IPS-NIHi7 (cell line): Measurements from ENCODE around the gene PIAS4.
"Not testable (repeated sequence)": the region's sequence is repeated elsewhere in the genome, so short reads cannot be mapped to it uniquely, and the experiment has no call there.

ENCODE experiments used
- DNase-seq: peaks from one replicate; pipeline ENCODE4 v3.0.0; 2012; ENCODE audit warnings: mixed read lengths; ENCODE audit errors: extremely low spot score

PIAS4 gene

GRCh38 chr19:3998667-3999412 is 8.7 kb upstream of the PIAS4 start:
- DNase-seq: not testable (repeated sequence)

GRCh38 chr19:4000798-4001197 is 6.7 kb upstream of the PIAS4 start:
- DNase-seq: not testable (repeated sequence)

GRCh38 chr19:4005436-4005835 is 2.1 kb upstream of the PIAS4 start:
- DNase-seq: not testable (repeated sequence)

- DNase-seq: no peak
Measured at GRCh38 chr19:4007836-4008539, 452 bp downstream of the PIAS4 start.

- no peak for DNase-seq
Measured at GRCh38 chr19:4009990-4010807, 2.7 kb downstream of the PIAS4 start.

GRCh38 chr19:4010808-4011110 is 3.2 kb downstream of the PIAS4 start:
- no peak for DNase-seq

- DNase-seq: not testable (repeated sequence)
Measured at GRCh38 chr19:4011430-4011829, 3.9 kb downstream of the PIAS4 start.

GRCh38 chr19:4012092-4012974 is 4.8 kb downstream of the PIAS4 start:
- DNase-seq: no peak

GRCh38 chr19:4012975-4013634 is 5.6 kb downstream of the PIAS4 start:
- DNase-seq: no peak

- DNase-seq: no peak
Measured at GRCh38 chr19:4013886-4014540, 6.5 kb downstream of the PIAS4 start.

- DNase-seq: peak; percentile 81
Measured at GRCh38 chr19:4014541-4015491, 7.3 kb downstream of the PIAS4 start.

GRCh38 chr19:4015705-4016402 is 8.3 kb downstream of the PIAS4 start:
- DNase-seq: no peak

GRCh38 chr19:4016486-4016885 is 8.9 kb downstream of the PIAS4 start:
- DNase-seq: no peak

- no peak for DNase-seq
Measured at GRCh38 chr19:4016903-4017638, 9.5 kb downstream of the PIAS4 start.

- DNase-seq: no peak
Measured at GRCh38 chr19:4018140-4018613, 10.6 kb downstream of the PIAS4 start.

- DNase-seq: no peak
Measured at GRCh38 chr19:4018775-4019504, 11.4 kb downstream of the PIAS4 start.

GRCh38 chr19:4019578-4019977 is 12.0 kb downstream of the PIAS4 start:
- DNase-seq: no peak
